Ishikawa (cell line): ENCODE measurements around the gene GARNL3.
A peak's percentile ranks its signal among the peaks of the same experiment; 100 is the strongest.

Experiments
- CEBPB ChIP-seq: IDR thresholded peaks from 2 replicates; pipeline ENCODE4 v1.6.1; 2012
- CREB1 ChIP-seq: IDR thresholded peaks from 2 replicates; pipeline ENCODE4 v1.6.1; 2012; ENCODE audit warnings: low read depth
- EGR1 ChIP-seq: IDR thresholded peaks from 2 replicates; pipeline ENCODE4 v1.6.1; 2012
- EP300 ChIP-seq: IDR thresholded peaks from 2 replicates; pipeline ENCODE4 v1.6.1; 2012; ENCODE audit warnings: borderline replicate concordance
- FOXM1 ChIP-seq: IDR thresholded peaks from 2 replicates; pipeline ENCODE4 v1.6.1; 2012; ENCODE audit warnings: low read depth, borderline replicate concordance
- MAX ChIP-seq: IDR thresholded peaks from 2 replicates; pipeline ENCODE4 v1.6.1; 2012
- NFIC ChIP-seq: IDR thresholded peaks from 2 replicates; pipeline ENCODE4 v1.6.1; 2012
- RAD21 ChIP-seq: IDR thresholded peaks from 2 replicates; pipeline ENCODE4 v1.6.1; 2012; ENCODE audit warnings: low read depth
- REST ChIP-seq: IDR thresholded peaks from 2 replicates; pipeline ENCODE4 v1.6.1; 2012; ENCODE audit warnings: low read depth, mild to moderate bottlenecking
- TEAD4 ChIP-seq: IDR thresholded peaks from 2 replicates; pipeline ENCODE4 v1.6.1; 2012
- USF1 ChIP-seq: IDR thresholded peaks from 2 replicates; pipeline ENCODE4 v1.6.1; 2012
- YY1 ChIP-seq: IDR thresholded peaks from 2 replicates; pipeline ENCODE4 v1.6.1; 2012; ENCODE audit warnings: low read depth

- TF ChIP-seq FOXM1 (no peak), REST (no peak), CEBPB (peak; percentile 91), TEAD4 (no peak), EGR1 (no peak), YY1 (no peak), RAD21 (no peak), USF1 (no peak), MAX (no peak), CREB1 (no peak), NFIC (no peak), EP300 (no peak)
Observed at GRCh38 chr9:127308652-127309434, 44.3 kb downstream of the GARNL3 start.
